Immature natural killer cell (primary cell): ENCODE results near the gene CAMK1D. TPM values are rescaled to one million over a fixed set of nuclear protein-coding genes. Genes with fewer than 3 reads are reported as not detected.

Experiments
- DNase-seq, 3 donors: peaks; one replicate each; pipeline ENCODE4 v3.0.0; 2022; ENCODE audit warnings: mixed read lengths in 1 of 3
- H3K27ac Mint-ChIP-seq, 6 donors: one replicate each; pipeline ENCODE4 v1.8.0; 2020; ENCODE audit warnings: mixed read lengths in 6 of 6, mild to moderate bottlenecking in 5 of 6, inconsistent platforms in 4 of 6, moderate library complexity in 3 of 6
- H3K27me3 Mint-ChIP-seq, 3 donors: one replicate each; pipeline ENCODE4 v1.8.0; 2020 to 2021; ENCODE audit warnings: low read depth in 3 of 3, mild to moderate bottlenecking in 3 of 3, mixed read lengths in 3 of 3, moderate library complexity in 3 of 3, inconsistent platforms in 1 of 3
- H3K36me3 Mint-ChIP-seq, 3 donors: one replicate each; pipeline ENCODE4 v1.8.0; 2020; ENCODE audit warnings: mixed read lengths in 3 of 3, inconsistent platforms in 2 of 3, mild to moderate bottlenecking in 2 of 3
- H3K4me1 Mint-ChIP-seq, 2 donors: one replicate each; pipeline ENCODE4 v1.8.0; 2020; ENCODE audit warnings: inconsistent platforms in 2 of 2, mild to moderate bottlenecking in 2 of 2, mixed read lengths in 2 of 2, moderate library complexity in 1 of 2
- H3K4me3 Mint-ChIP-seq, 5 donors: one replicate each; pipeline ENCODE4 v1.8.0; 2020; ENCODE audit warnings: mild to moderate bottlenecking in 5 of 5, mixed read lengths in 5 of 5, inconsistent platforms in 3 of 5, moderate library complexity in 3 of 5
- H3K9me3 Mint-ChIP-seq, 6 donors: one replicate each; pipeline ENCODE4 v1.8.0; 2020; ENCODE audit warnings: mild to moderate bottlenecking in 6 of 6, mixed read lengths in 6 of 6, inconsistent platforms in 4 of 6, moderate library complexity in 3 of 6
- polyA plus RNA-seq, 3 donors: library from polyadenylated mRNA; unstranded; fragments of 300-500 nt; fragmentation: Illumina TruSeq; gene quantifications; one replicate each; pipeline ENCODE4 v1.2.3, GENCODE V29; 2021

CAMK1D gene
- polyA plus RNA-seq, 3 donors from 2014 or later: 5.3 to 19.3 (median 7.7) TPM

GRCh38 chr10:12642036-12642435 is 292.7 kb downstream of the CAMK1D start:
- H3K36me3 Mint-ChIP-seq: no peaks in the 10 kb centered on the region
- H3K27me3 Mint-ChIP-seq: no peaks in the 10 kb centered on the region
- no peak for DNase-seq
- peaks cover 1 to 19% of the 10 kb centered on the region in 2 donors for H3K4me1 Mint-ChIP-seq
- H3K9me3 Mint-ChIP-seq: no peaks in the 10 kb centered on the region
- no peak overlapping the region for H3K27ac Mint-ChIP-seq
- H3K4me3 Mint-ChIP-seq: no peak overlapping the region

GRCh38 chr10:12643279-12643678 is 293.9 kb downstream of the CAMK1D start:
- DNase-seq: no peak
- H3K4me1 Mint-ChIP-seq: peaks cover 2 to 8% of the 10 kb centered on the region in 2 donors
- H3K27ac Mint-ChIP-seq: no peak overlapping the region
- no peak overlapping the region for H3K4me3 Mint-ChIP-seq
- H3K27me3 Mint-ChIP-seq: no peaks in the 10 kb centered on the region
- no peaks in the 10 kb centered on the region for H3K9me3 Mint-ChIP-seq
- no peaks in the 10 kb centered on the region for H3K36me3 Mint-ChIP-seq

- H3K9me3 Mint-ChIP-seq: no peaks in the 10 kb centered on the region
- no peak overlapping the region for H3K4me3 Mint-ChIP-seq
- DNase-seq: no peak
- H3K27me3 Mint-ChIP-seq: no peaks in the 10 kb centered on the region
- H3K27ac Mint-ChIP-seq: peak overlapping the region in 1 of 6 donors; percentile 29
- H3K36me3 Mint-ChIP-seq: peaks cover 0 to 7% (median 0%) of the 10 kb centered on the region in 3 donors
- H3K4me1 Mint-ChIP-seq: peaks cover 0 to 2% of the 10 kb centered on the region in 2 donors
These were observed 295.2 kb downstream of the CAMK1D start for GRCh38 chr10:12644380-12645144.

- Mint-ChIP-seq H3K9me3 (no peaks in the 10 kb centered on the region), H3K4me1 (peaks cover 0 to 2% of the 10 kb centered on the region in 2 donors), H3K27ac (no peak overlapping the region), H3K36me3 (peaks cover 2 to 7% (median 4%) of the 10 kb centered on the region in 3 donors), H3K4me3 (no peak overlapping the region), H3K27me3 (no peaks in the 10 kb centered on the region)
- DNase-seq: no peak
These were observed 296.1 kb downstream of the CAMK1D start for GRCh38 chr10:12645449-12645848.

GRCh38 chr10:12649012-12649584 is 299.8 kb downstream of the CAMK1D start:
- H3K36me3 Mint-ChIP-seq: peaks cover 4 to 14% (median 10%) of the 10 kb centered on the region in 3 donors
- no peak for DNase-seq
- H3K4me1 Mint-ChIP-seq: peaks cover 0 to 2% of the 10 kb centered on the region in 2 donors
- H3K4me3 Mint-ChIP-seq: no peak overlapping the region
- H3K27me3 Mint-ChIP-seq: peaks cover 0 to 2% (median 0%) of the 10 kb centered on the region in 3 donors
- H3K27ac Mint-ChIP-seq: no peak overlapping the region
- H3K9me3 Mint-ChIP-seq: no peaks in the 10 kb centered on the region

GRCh38 chr10:12650122-12650521 is 300.8 kb downstream of the CAMK1D start:
- Mint-ChIP-seq H3K4me3 (no peak overlapping the region), H3K36me3 (peaks cover 4 to 14% (median 13%) of the 10 kb centered on the region in 3 donors), H3K9me3 (no peaks in the 10 kb centered on the region), H3K27me3 (peaks cover 0 to 2% (median 0%) of the 10 kb centered on the region in 3 donors), H3K27ac (peak overlapping the region in 1 of 6 donors; percentile 74), H3K4me1 (peaks cover 4 to 5% of the 10 kb centered on the region in 2 donors)
- DNase-seq: no peak

- Mint-ChIP-seq H3K4me1 (peaks cover 10% of the 10 kb centered on the region in 2 donors), H3K36me3 (peaks cover 4 to 14% (median 13%) of the 10 kb centered on the region in 3 donors), H3K27me3 (peaks cover 0 to 2% (median 0%) of the 10 kb centered on the region in 3 donors), H3K9me3 (no peaks in the 10 kb centered on the region), H3K4me3 (no peak overlapping the region), H3K27ac (no peak overlapping the region)
- no peak for DNase-seq
These were observed 301.4 kb downstream of the CAMK1D start for GRCh38 chr10:12650538-12651298.

GRCh38 chr10:12655940-12656339 is 306.6 kb downstream of the CAMK1D start:
- Mint-ChIP-seq H3K9me3 (no peaks in the 10 kb centered on the region), H3K27ac (peak overlapping the region in 3 of 6 donors; percentile 21 to 51 (median 42)), H3K4me3 (no peak overlapping the region), H3K36me3 (peaks cover 0 to 10% (median 7%) of the 10 kb centered on the region in 3 donors), H3K27me3 (peaks cover 0 to 6% (median 0%) of the 10 kb centered on the region in 3 donors), H3K4me1 (peaks cover 18 to 22% of the 10 kb centered on the region in 2 donors)
- peak in 2 of 3 donors; percentile 14 to 17 for DNase-seq

- peak overlapping the region in 1 of 6 donors; percentile 51 for H3K27ac Mint-ChIP-seq
These were observed 307.3 kb downstream of the CAMK1D start for GRCh38 chr10:12656518-12657142.

GRCh38 chr10:12657489-12657888 is 308.1 kb downstream of the CAMK1D start:
- no peak overlapping the region for H3K4me3 Mint-ChIP-seq
- H3K9me3 Mint-ChIP-seq: no peaks in the 10 kb centered on the region
- peaks cover 18 to 22% of the 10 kb centered on the region in 2 donors for H3K4me1 Mint-ChIP-seq
- H3K27me3 Mint-ChIP-seq: peaks cover 0 to 3% (median 0%) of the 10 kb centered on the region in 3 donors
- no peak overlapping the region for H3K27ac Mint-ChIP-seq
- peaks cover 0 to 10% (median 7%) of the 10 kb centered on the region in 3 donors for H3K36me3 Mint-ChIP-seq
- no peak for DNase-seq

More at GRCh38 chr10:12656518-12657142, 307.3 kb downstream of the CAMK1D start:
- DNase-seq: peak; percentile 38 to 60 (median 54)
- no peak overlapping the region for H3K4me3 Mint-ChIP-seq
- peaks cover 0 to 10% (median 7%) of the 10 kb centered on the region in 3 donors for H3K36me3 Mint-ChIP-seq
- H3K27me3 Mint-ChIP-seq: peaks cover 0 to 6% (median 0%) of the 10 kb centered on the region in 3 donors
- peaks cover 18 to 22% of the 10 kb centered on the region in 2 donors for H3K4me1 Mint-ChIP-seq
- H3K9me3 Mint-ChIP-seq: no peaks in the 10 kb centered on the region

- H3K4me1 Mint-ChIP-seq: peaks cover 18 to 22% of the 10 kb centered on the region in 2 donors
- H3K36me3 Mint-ChIP-seq: peaks cover 0 to 8% (median 6%) of the 10 kb centered on the region in 3 donors
- H3K4me3 Mint-ChIP-seq: no peak overlapping the region
- DNase-seq: no peak
- H3K27ac Mint-ChIP-seq: peak overlapping the region in 1 of 6 donors; percentile 60
- no peaks in the 10 kb centered on the region for H3K9me3 Mint-ChIP-seq
- H3K27me3 Mint-ChIP-seq: peaks cover 0 to 3% (median 0%) of the 10 kb centered on the region in 3 donors
These were observed 309.2 kb downstream of the CAMK1D start for GRCh38 chr10:12658526-12658925.

- no peak overlapping the region for H3K27ac Mint-ChIP-seq
- no peaks in the 10 kb centered on the region for H3K36me3 Mint-ChIP-seq
- H3K4me3 Mint-ChIP-seq: no peak overlapping the region
- peaks cover 0 to 3% (median under 1%) of the 10 kb centered on the region in 3 donors for H3K27me3 Mint-ChIP-seq
- H3K4me1 Mint-ChIP-seq: peaks cover 18 to 22% of the 10 kb centered on the region in 2 donors
- DNase-seq: no peak
- no peaks in the 10 kb centered on the region for H3K9me3 Mint-ChIP-seq
These were observed 310.4 kb downstream of the CAMK1D start for GRCh38 chr10:12659706-12660105.

GRCh38 chr10:12660812-12661211 is 311.5 kb downstream of the CAMK1D start:
- Mint-ChIP-seq H3K27ac (no peak overlapping the region), H3K36me3 (no peaks in the 10 kb centered on the region), H3K27me3 (peaks cover 0 to 3% (median 1%) of the 10 kb centered on the region in 3 donors), H3K4me1 (peaks cover 9 to 11% of the 10 kb centered on the region in 2 donors), H3K9me3 (no peaks in the 10 kb centered on the region), H3K4me3 (no peak overlapping the region)
- no peak for DNase-seq
